ENCODE results near the gene SLC41A3.

SLC41A3 gene

DNA sequence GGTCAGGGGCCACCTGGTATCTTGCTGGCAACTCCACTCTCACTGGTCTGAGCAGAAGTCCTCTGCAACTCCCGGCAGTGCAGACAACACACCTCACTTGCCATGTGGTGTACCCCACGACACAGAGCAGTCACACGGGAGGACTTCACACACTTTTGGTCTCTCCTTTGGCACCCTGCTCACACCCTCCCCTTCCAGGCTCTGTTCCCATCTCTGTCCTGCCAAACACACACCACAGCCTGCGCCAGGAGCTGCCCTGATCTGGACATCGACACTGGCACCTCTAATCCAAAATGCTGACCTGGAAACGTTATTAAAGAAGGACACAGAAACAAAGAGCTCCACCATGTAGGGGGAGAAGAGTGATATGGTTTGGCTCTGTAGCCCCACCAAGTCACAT, 57.2 kb downstream of the SLC41A3 start:
- no peak for DNase-seq (ENCODE audit: low spot score)

DNA sequence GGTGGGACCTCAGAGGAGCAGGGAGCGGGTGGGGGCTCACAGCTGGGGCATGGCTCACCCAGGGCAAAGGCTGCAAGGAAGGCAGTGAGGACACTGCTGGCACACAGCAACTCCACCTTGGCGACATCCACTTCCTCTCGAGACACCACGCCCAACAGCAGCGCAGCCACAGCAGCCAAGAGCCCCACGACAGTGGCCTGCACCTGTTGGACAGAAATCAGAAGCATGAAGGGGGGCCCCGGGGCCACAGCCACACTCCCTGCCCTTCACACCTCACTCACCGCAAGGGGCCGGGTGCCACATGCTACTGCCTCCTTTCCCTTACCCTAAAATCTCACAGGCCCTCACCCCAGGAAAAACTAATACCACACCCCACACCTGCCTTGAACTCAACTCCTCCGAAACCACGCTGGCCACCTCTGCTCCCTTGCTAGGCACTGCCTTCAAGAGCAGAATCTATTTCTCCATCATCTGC, 57.6 kb downstream of the SLC41A3 start:
- DNase-seq (ENCODE audit: low spot score), result no peak

DNA sequence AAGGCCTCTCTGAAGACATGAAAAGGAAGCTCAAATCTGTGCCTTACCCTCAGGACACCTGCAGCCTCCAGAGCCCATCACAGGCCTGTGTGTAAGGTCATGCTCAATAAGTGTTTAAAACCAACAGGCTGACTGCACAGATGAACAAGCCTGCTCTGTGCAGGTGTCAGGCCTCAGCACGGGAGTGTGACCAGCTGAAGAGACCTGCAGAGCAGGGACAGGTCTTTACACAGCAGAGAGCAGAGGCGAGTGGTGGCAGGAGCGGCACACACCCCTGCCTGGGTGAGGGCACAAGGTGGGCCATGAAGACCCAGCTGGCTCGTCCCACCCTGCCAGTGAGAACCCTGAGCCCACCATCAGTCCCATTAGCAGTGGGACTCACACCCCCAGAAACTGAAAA, 58.1 kb downstream of the SLC41A3 start:
- DNase-seq (ENCODE audit: low spot score), result no peak

DNA sequence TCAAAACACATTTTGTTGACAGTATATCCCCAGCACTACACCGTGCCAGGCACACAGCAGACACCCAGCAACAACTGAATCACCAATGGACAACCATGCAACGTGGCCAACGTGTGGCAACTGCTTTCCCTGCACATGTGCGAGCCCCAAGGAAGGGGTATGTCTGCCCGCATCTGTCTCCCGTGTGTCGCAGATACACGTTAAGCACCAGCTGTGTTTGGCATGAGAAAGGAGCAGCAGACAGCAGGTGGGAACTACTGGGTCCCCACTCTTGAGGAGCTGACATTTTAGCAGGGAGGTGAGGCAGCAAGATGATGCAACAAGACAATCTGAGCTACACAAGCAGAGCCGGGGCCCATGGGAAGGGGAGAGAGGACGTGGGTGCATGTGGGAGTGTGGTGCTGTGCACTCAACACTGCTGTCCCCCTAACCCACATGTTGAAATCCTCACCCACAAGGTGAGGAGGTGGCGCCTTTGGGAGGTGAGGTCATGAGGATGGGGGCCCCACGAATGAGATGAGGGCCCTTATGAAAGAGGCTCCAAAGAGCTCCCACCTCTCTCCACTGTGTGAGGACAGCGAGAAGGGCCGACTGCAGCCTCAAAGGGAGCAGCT, 58.7 kb downstream of the SLC41A3 start:
- DNase-seq (ENCODE audit: low spot score), result no peak

DNA sequence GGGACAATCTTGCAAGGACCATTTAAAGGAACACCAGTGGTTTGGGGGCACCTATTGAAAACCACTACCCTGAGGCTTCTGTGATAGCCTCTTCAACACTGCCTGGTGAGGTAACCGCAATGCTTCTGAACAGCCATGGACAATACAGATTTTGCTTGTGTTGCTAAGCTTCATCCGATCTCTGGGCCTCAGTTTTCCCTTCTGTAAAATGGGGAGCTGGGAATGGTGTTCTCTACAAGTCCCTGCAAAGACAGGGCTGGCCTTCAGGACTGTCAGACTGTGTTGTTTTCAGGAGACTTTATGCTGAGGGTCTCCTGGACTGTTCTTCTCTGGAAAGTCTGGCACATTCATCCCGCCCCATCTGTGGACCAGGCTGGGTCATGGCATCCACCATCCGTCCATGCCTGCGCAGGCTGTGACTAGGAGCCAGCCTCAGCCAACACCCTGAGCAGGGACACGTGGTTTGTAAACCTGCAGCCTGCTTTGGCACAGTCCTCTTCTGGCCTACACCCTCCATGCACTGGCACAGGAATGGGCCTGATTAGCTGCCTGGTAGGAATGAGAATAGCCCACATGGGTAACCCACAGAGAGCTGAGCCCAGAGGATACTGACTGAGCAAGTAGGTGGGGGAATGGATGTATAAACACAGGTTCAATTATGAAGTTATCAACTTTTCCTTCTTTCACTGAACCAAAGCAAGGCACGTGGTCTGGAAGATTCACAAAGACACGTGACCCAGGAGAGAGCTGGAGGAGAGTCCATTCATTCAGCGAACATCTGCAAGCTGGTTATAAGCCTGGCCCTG, 59.7 kb downstream of the SLC41A3 start:
- no peak for DNase-seq (ENCODE audit: low spot score)

DNA sequence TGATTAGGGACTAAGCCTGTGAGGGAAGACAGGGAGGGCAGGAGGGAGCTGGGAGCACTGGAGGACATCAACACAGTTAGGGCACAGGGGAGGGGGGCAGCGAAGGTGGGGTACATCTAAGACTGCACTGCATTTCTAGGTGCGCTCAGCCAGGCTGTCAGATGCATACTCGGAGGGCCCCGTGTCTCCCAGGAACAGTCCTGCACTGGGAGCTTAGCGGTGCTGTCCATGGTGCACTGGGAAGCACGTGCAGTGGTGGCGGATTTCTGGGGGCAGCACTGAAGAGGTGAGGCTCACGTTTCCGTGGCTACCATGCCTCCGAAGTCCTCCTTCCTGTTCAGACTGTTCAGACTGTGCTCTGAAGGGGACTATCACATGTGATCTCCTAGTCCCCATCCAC, 60.5 kb downstream of the SLC41A3 start:
- no peak for DNase-seq (ENCODE audit: low spot score)

DNA sequence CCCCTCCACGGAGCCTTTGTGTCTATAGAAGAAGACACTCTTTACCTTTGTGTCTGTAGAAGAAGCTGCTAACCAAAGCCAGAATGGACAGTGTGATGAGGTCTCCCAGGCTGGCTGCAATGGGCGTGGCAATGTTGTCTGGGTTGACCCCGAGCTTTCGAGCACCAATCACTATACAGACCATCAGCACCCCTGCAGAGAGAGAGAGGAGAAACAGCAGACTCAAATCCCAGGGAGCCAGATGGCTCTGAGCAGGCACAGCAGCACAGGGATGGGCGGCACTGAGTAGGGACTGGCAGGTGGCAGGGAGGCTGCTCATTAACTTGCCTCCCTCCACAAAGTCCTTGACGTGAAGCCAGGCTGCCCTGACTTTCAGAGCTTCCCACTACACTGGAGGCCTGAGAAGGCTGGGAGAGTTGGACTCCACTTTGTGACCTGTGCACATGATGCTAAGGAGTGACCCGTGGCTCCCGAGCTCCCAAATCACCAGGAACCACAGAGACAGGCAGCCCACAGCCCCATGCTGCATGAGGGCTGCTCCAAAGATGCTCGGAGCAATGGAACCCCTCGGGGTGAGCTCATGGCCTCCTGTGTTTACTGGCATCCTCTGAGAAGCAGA, 61.1 kb downstream of the SLC41A3 start:
- DNase-seq (ENCODE audit: low spot score), result no peak

DNA sequence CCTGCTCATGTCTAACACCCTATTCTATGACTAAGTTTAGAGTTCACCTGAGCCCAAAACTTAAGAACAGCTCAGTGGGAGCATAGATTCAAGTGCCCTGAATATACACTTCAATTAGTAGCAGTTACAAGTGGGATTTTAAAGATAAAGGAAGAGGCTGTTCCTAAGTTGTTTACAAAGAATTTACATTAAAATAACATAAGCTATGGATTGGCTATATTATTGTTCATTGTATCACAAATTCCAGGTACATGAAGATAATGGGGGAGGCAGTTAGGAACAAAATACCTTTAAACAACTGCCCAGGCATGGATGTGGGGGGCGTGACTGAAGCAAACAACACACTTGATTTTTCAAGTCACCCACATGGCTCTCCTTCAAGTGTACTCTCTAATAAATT, 62.2 kb downstream of the SLC41A3 start:
- DNase-seq (ENCODE audit: low spot score), result no peak

DNA sequence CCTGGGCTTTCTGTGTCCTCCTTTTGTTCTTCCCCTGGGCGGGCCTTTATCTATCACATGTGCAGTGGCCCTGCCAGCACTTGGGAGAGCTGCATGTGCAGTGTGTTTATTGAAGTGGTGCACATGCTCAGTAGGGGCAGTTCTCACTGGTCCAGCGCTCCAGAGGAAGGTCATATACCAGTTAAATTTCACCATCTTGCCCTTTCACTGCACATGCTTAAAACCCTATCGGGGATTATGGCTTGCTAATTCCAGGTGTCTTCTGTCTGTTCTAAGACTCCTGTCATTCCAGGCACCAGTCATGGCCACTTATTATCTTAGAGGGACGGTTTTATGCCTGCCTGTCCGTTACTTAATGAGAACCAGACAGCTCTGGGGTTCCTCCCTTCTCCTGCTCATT, 62.7 kb downstream of the SLC41A3 start:
- DNase-seq (ENCODE audit: low spot score), result no peak

DNA sequence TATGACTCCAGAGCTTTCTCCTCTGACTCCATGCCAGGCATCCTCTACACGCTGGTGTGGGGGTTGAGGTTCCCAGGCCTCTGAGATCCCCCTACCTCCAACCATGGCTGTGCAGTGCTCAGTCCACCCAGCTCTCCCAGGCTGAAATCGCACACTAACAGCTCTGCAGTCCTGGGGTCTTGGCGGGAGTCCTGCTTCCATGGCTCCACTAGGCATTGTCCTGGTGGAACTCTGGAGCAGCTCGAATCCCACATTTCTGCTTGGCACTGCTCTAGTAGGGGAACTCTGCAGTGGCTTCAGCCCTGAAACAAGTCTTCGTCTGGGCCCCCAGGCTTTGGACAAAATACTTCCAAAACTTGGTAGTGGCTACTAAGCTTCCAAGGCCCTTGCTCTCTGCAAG, 64.2 kb downstream of the SLC41A3 start:
- DNase-seq (ENCODE audit: low spot score), result no peak

DNA sequence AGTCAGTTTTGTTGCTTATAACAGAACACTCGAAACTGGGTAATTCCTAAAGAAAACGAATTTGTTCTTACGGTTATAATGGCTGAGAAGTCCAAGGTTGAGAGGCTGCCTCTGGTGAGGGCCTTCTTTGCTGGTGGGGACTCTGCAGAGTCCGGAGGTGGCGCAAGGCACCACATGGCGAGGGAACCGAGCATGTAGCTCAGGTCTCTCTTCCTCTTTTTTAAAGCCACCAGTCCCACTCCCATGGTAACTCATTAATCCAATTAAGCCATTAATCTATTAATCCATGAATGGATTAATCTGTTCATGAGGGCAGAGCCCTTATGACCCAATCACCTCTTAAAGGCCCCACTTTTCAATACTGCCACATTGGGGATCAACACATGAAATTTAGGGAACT, 64.9 kb downstream of the SLC41A3 start:
- no peak for DNase-seq (ENCODE audit: low spot score)

DNA sequence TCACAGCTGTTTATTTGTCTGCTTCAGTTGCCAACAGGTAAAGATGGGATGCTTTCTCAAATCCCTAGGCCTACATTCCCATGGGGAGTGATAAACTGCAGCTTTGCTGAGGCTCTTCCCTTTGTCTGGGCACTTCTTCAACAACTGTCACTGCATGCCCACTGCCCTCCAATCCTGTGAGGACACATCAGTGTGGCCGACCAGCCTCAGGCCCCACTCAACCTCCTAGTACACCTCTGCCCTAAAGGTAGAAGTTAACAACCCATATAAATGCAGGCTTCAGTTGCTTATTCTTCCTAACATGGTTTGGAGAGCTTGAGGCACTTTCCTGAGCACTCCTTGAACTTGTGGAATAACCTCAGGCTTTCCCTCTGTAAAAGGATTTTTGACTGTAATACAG, 65.4 kb downstream of the SLC41A3 start:
- no peak for DNase-seq (ENCODE audit: low spot score)

DNA sequence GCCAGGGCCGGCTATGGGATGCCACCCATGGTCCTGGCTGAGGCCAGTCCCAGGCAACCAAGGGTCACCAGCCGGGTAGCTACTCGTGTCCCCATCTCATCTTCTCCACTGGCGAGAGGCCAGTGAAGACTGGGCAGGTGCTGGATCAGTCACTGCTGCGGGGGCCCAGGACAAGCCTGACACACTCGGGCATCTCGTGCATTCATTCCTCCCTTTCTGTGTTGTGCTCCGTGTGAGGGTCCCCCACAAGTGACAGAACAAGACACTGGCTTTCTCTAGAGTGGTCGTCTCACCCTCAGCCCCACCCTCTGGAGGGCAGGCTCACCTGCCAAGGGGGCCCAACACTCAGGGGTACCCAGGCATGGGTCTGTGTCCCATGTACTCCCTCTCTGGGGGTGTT, 66.6 kb downstream of the SLC41A3 start:
- no peak for DNase-seq (ENCODE audit: low spot score)

DNA sequence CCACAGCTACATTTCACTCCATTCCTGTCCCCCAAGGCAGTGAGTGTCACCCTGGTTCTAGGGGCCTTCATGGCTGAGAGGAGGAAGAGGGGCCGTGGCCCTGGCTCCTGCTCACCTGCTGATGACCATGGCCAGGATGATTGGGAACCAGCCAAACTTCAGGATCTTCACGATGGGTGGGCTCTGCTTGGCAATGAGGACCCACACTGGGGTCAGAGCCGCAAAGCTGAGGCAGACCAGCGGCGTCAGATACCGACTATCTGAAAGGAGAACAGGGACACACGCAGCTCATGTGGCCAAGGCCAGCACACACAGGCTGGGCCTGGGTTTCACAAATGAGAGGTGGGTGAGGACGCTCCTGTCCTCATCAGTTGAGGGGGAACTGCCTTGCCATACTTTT, 67.3 kb downstream of the SLC41A3 start:
- DNase-seq (ENCODE audit: low spot score), result no peak

DNA sequence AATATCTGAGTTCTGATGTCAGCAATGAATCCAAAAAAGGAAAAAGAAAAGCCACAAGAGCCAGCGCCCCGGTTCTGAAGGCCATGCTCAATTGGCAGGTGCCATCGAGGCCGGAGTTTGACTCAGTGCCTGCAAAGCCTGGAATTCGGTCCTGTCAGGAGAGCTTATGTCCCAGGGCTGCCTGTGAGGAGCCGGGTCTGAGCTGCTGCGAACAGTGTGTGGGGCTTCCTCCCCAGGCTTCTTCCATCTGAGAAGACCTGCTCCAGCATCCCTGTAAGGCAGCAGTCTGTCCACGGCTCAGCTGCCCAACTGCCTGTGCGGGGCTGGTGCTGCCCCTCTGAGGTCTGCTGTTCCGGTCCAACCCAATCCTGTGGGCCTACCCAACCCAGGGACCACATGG, 68.8 kb downstream of the SLC41A3 start:
- no peak for DNase-seq (ENCODE audit: low spot score)

DNA sequence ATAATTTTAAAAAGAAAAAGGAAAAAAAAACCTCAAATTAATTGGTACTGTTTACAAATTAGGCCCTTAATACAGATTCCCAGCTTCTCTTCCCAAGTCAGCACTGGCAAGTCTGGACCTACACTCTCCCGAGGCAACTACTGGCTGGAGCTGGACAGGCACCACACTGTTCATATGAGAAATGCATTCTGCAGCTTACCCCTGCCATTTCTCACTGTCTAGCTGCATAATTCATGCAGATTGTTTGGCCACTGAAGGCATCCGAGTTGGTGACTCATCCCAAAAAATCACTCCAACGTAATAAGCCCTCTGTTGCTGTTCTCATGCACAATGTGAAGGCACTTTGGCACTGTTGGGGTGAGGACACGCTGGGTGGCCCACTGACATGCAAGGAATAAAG, 69.7 kb downstream of the SLC41A3 start:
- DNase-seq (ENCODE audit: low spot score), result peak; percentile 70

DNA sequence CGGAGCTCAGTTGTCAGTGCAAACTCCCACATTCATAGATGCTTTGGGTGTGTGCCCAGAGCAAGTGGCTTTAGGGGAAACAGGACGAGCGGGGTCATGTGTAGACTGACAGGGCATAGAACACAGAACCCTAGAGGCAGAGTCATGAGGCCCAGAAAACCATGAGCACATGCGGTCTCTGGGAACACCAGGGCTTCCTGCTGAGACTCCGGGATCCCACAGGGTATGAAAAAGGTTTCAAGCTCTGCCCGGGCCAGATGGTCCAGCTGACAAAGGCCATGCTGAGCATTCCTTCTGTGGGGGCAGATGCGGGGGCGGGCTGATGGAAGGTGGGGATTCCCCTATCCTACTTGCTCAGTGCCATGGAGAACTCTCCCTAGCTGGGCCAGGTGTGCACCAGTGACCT, 70.2 kb downstream of the SLC41A3 start:
- no peak for DNase-seq (ENCODE audit: low spot score)

DNA sequence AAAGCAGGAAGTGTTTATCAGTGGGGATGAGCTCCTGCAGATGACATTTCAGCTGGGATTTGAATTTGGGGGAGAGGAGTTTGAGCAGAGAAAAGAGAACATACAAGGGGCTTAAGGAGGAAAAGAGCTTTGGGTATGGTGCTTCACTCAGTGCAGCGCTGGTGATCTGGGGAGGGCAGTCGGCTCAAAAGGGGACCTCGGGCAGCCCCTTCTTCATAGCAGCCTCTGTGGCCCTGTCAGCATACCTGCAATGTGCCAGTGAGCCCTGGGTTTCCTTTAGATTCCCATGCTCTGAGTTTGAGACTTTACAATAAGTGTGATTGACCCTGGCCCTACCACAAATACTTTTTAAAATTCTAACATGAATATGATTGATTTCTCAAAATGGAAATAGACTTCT, 74.7 kb downstream of the SLC41A3 start:
- DNase-seq (ENCODE audit: low spot score), result no peak

DNA sequence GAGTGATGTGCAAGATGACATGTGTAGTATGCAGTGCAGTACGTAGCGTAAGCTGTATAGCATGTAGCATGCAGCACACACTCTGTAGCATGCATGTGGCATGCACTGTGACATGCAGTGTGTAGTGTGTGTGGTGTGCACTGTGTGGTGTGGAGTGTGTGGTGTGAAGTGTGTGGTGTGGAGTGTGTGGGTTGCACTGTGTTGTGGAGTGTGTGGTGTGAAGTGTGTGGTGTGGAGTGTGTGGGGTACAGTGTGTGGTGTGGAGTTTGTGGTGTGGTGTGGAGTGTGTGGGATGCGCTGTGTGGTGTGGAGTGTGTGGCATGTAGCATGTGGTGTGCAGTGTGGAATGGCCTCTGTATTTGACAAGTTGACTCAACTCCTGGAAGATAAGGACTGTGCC, 75.7 kb downstream of the SLC41A3 start:
- DNase-seq (ENCODE audit: low spot score), result no peak

DNA sequence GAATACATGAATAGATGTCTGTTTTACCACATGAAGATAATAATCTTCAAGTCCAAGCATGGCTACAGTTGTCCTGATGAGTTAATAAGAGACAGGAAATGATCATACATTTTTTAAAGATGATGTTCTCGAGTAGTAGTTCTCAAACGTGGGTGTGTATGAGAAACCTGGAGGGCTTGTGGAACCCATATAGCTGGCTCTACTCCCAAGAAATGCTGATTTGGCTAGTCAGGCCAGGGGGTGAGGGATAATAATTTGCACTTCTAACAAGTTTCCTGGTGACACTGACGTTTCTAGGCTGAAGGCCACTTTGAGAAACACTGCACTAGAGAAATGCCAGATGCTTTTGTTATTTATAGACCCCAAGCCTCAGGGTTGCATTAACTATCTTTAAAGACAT, 78.0 kb downstream of the SLC41A3 start:
- peak; percentile 33 for DNase-seq (ENCODE audit: low spot score)

DNA sequence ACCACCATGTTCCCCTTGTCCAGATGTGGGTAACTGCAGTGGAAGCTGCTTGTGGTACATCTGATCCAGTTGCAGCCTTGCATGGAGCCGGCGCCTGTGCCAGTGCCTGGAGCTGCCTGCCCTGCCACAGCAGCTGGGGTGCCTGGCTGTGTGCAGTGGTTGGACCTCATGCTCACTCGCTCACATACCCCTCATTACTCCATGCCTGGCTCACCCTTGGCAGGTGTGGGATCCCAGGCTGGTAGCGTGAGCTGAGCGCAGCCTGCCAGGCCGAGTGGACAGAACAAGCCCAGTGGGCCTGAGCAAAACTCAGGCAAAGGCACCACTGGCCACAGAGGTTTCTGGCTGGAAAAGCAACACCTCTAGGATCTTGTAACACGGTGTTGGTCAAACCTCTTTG, 79.2 kb downstream of the SLC41A3 start:
- DNase-seq (ENCODE audit: low spot score), result no peak

DNA sequence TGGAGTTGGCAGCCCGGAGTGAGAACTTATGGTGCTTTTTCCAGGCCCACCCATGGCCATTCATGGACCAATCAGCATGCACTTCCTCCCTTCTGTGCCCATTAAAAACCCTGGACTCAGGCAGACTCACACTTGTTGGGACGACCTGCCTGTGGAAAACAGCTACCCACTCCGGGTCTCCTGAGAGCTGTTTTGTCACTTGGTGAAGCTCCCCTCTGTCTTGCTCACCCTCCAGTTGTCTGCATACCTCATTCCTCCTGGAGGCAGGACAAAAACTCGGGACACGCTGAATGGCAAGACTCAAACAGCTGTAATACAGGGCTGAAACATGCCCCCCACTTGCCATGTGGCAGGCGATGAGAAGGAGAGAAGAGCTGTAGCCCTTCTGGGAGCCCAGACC, 79.7 kb downstream of the SLC41A3 start:
- DNase-seq (ENCODE audit: low spot score), result no peak

DNA sequence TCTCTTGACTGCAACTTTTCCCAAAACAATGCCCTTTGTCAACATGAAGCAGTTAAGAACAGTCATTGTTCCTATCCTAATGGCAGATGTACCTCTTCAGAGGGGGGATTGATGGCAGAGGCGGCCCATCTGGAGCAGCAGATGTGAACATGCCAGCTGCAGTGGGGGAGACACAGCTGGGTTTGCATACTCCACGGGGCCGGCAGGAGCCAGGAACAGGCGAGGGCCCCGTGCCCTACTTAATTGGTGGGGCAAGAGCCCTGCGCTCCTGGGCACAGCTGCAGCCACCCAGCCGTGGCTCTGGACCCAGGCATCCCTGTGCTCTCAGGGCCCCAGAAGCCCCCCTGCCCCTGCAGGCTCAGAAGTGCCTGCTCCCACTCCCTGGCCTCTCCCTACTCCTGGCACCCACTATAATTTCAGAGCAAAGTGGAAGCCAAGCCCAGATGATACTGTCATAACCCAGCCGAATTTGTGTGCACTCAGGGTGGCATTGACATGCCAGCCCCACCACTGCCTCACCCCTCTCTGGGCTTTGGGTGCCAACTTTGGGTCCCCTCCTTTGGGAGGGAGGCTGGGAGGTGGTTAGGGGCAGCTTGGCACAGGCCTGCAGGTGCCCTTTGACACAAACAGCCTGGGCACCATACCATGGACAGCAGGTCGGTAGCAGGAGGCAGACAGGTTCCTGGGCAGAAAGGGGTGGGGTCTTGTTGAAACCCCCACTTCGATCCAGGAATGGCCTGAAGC, 80.3 kb downstream of the SLC41A3 start:
- DNase-seq (ENCODE audit: low spot score), result no peak

All from COLO829 (cell line).